Endothelial cell of umbilical vein (primary cell): ENCODE measurements around the gene SLC12A4. TPM values are rescaled to one million over a fixed set of nuclear protein-coding genes. Genes with fewer than 3 reads are reported as not detected.

Source experiments
- BruUV-seq: library from RNA; stranded (reverse); fragments of 400-500 nt; replicated peaks from 2 replicates; lab custom pipeline; 2021; lab: Mats Ljungman, UMichigan
- CTCF ChIA-PET: fragments of 300-600, 350-600 bp; sonication (Branson Sonifier 250); formaldehyde crosslinking; loops from one replicate; lab custom pipeline; 2021; ENCODE audit warnings: antibody characterized with exemption, inconsistent platforms; lab: Charles Lee
- POLR2A ChIA-PET: fragments of 300-600, 350-600 bp; sonication (Branson Sonifier 250); formaldehyde crosslinking; loops from one replicate; lab custom pipeline; 2021; ENCODE audit warnings: antibody characterized with exemption, inconsistent platforms; lab: Charles Lee
- DNase-seq: peaks from one replicate; pipeline ENCODE4 v3.0.0-alpha.2; 2011; ENCODE audit warnings: low read depth, low spot score
- FAIRE-seq: peaks from 2 replicates; lab custom pipeline; 2011; peaks lifted over from hg19 to GRCh38; lab: Jason Lieb, UNC
- H2AFZ ChIP-seq: 2 replicates; pipeline ENCODE4 v1.6.0; 2012; ENCODE audit warnings: low read depth, low read length, control low read depth, inconsistent platforms
- H3K27ac ChIP-seq: 2 replicates; pipeline ENCODE4 v1.5.1; 2011; ENCODE audit warnings: low read depth, mild to moderate bottlenecking, control low read depth, low read length, moderate library complexity; ENCODE audit not compliant: insufficient read depth
- H3K27me3 ChIP-seq, 2 experiments: 2 replicates each; pipeline versions ENCODE4 v1.6.0 to v1.6.1; 2011; ENCODE audit warnings: low read length in 2 of 2, mixed read lengths in 1 of 2; ENCODE audit not compliant: control insufficient read depth in 2 of 2, insufficient read depth in 2 of 2
- H3K36me3 ChIP-seq, 2 experiments: 2 replicates in 1 of 2; 3 replicates in 1 of 2; pipeline ENCODE4 v1.5.1; 2011; ENCODE audit warnings: low read length in 2 of 2, mild to moderate bottlenecking in 1 of 2, moderate library complexity in 1 of 2; ENCODE audit not compliant: control insufficient read depth in 2 of 2, insufficient read depth in 2 of 2; ENCODE audit errors: extremely low read depth in 1 of 2
- H3K4me1 ChIP-seq: 3 replicates; pipeline ENCODE4 v1.5.1; 2011; ENCODE audit warnings: mild to moderate bottlenecking, low read length; ENCODE audit not compliant: control insufficient read depth, insufficient read depth; ENCODE audit errors: extremely low read depth
- H3K4me2 ChIP-seq: 2 replicates; pipeline ENCODE4 v1.6.1; 2011; ENCODE audit warnings: low read length, control low read depth, mixed read lengths; ENCODE audit not compliant: insufficient read depth
- H3K4me3 ChIP-seq, 3 experiments: fragments of 200-600 bp in 1 of 3; sonication (generic), shearing (Covaris generic) in 1 of 3; replicated peaks in 1 of 3; 2 replicates each; pipeline ENCODE4 v1.5.1; 2011 to 2016; ENCODE audit warnings: control low read depth in 3 of 3, low read length in 3 of 3, mild to moderate bottlenecking in 2 of 3, inconsistent platforms in 1 of 3, low read depth in 1 of 3, moderate library complexity in 1 of 3; ENCODE audit not compliant: insufficient read depth in 1 of 3
- H3K79me2 ChIP-seq: 2 replicates; pipeline ENCODE4 v1.6.0; 2012; ENCODE audit warnings: low read length, inconsistent platforms; ENCODE audit not compliant: control insufficient read depth, insufficient read depth
- H3K9ac ChIP-seq: replicated peaks from 2 replicates; pipeline ENCODE3; 2011; ENCODE audit warnings: low read length, control low read depth; ENCODE audit not compliant: insufficient read depth; ENCODE audit errors: extremely low read depth
- H3K9me1 ChIP-seq: replicated peaks from 3 replicates; pipeline ENCODE4 v1.6.0; 2011; ENCODE audit warnings: mild to moderate bottlenecking, low read length; ENCODE audit not compliant: control insufficient read depth, insufficient read depth; ENCODE audit errors: extremely low read depth
- H3K9me3 ChIP-seq: replicated peaks from 2 replicates; pipeline ENCODE4 v1.5.1; 2012; ENCODE audit warnings: low read length, inconsistent platforms; ENCODE audit not compliant: control insufficient read depth, insufficient read depth
- H4K20me1 ChIP-seq: replicated peaks from 2 replicates; pipeline ENCODE3; 2011; ENCODE audit warnings: mild to moderate bottlenecking, low read length; ENCODE audit not compliant: control insufficient read depth, insufficient read depth; ENCODE audit errors: extremely low read depth
- EZH2 ChIP-seq: IDR thresholded peaks from 2 replicates; pipeline ENCODE4 v1.6.1; 2012; ENCODE audit warnings: borderline replicate concordance, low read depth, mild to moderate bottlenecking, moderate library complexity, low read length, inconsistent platforms; ENCODE audit not compliant: severe bottlenecking
- FOS ChIP-seq: IDR thresholded peaks from 2 replicates; pipeline ENCODE4 v1.6.1; 2011; ENCODE audit warnings: mild to moderate bottlenecking, low read length, moderate library complexity, borderline replicate concordance; ENCODE audit not compliant: insufficient read depth
- GATA2 ChIP-seq: IDR thresholded peaks from 2 replicates; pipeline ENCODE4 v1.7.0; 2011; ENCODE audit warnings: low read depth, mild to moderate bottlenecking, moderate library complexity, mixed read lengths, low read length; ENCODE audit not compliant: insufficient read length, insufficient read depth
- JUN ChIP-seq: IDR thresholded peaks from 2 replicates; pipeline ENCODE4 v1.6.1; 2011; ENCODE audit warnings: borderline replicate concordance, low read depth; ENCODE audit not compliant: insufficient read length, insufficient read depth
- MYC ChIP-seq: IDR thresholded peaks from one replicate; pipeline ENCODE4 v1.6.1; 2011; ENCODE audit warnings: mild to moderate bottlenecking, low read depth, low read length
- POLR2A ChIP-seq: IDR thresholded peaks from 2 replicates; pipeline ENCODE4 v1.6.1; 2012; ENCODE audit warnings: low read depth, mild to moderate bottlenecking, control low read depth, low read length
- POLR2AphosphoS5 ChIP-seq: IDR thresholded peaks from 2 replicates; pipeline ENCODE4 v1.6.1; 2012; ENCODE audit warnings: low read depth, mild to moderate bottlenecking, control low read depth, low read length, moderate library complexity; ENCODE audit not compliant: insufficient read depth
- dilution Hi-C: fragments of 300-500 bp; cut with MboI; formaldehyde crosslinking; loops from one replicate; pipeline ENCODE4 v1.15.0; 2019; ENCODE audit warnings: low sequenced_read_pairs; ENCODE audit not compliant: extremely low pct_ligation_motif_present
- intact Hi-C: fragments of 100-400 bp; cut with micrococcal nuclease; formaldehyde crosslinking; loops from one replicate; pipeline ENCODE4 v1.10.0; 2022
- polyA plus RNA-seq, 4 experiments: library from polyadenylated mRNA; depleted of rRNA in 3 of 4; stranded (reverse) in 3 of 4; unstranded in 1 of 4; fragments of >200 nt; gene quantifications; 2 replicates each; pipeline versions ENCODE4 v1.2.1 to v1.2.3, GENCODE V29; 2011 to 2012; ENCODE audit warnings: missing spikeins in 1 of 4
- total RNA-seq: library from RNA; stranded (reverse); gene quantifications from 2 replicates; pipeline ENCODE4 v1.2.3, GENCODE V29; 2021
- TF ChIP-seq, protein P1 (sequence below): IDR thresholded peaks from 2 replicates; pipeline ENCODE4 v1.6.1; 2011; ENCODE audit not compliant: insufficient read depth, insufficient read length
- TF ChIP-seq, protein P2 (sequence below), 2 donors: IDR thresholded peaks; 1 replicate in 1 of 2; 2 replicates in 1 of 2; pipeline ENCODE4 v1.5.1; 2011; ENCODE audit warnings: low read length in 2 of 2, mild to moderate bottlenecking in 2 of 2, moderate library complexity in 2 of 2, control low read depth in 1 of 2, inconsistent platforms in 1 of 2, low read depth in 1 of 2; ENCODE audit not compliant: insufficient read depth in 1 of 2; ENCODE audit errors: extremely low read depth in 1 of 2

SLC12A4 gene
- total and polyA plus RNA-seq, 2 donors (not counting 3 experiments of a cell fraction or from before 2014, with no cell fraction given): 110 to 114 TPM

DNA sequence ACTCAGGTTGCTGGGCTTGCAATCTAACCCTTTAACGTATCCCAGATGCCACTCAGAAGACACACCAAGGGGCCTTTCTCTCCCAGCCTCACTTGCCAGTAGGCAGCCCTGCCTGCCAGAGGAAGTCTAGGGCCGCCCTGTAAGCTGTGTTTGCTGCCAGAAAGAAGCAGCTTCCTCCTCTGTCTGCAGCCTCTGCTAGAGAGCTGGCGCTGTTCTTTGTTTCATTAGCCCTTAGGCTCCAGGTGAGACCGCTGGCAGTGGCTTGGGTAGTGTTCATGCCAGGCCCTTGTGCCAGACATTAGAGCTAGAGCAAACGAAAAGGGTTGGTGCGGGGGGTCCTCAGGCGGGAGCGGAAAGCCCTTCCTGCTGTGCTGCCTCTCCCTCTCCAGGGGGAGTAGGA, 45.7 kb downstream of the SLC12A4 start:
- BruUV-seq: no TSS peak
- Histone ChIP-seq H4K20me1 (no peaks in the 10 kb centered on the region), H3K4me1 (peaks cover 10% of the 10 kb centered on the region), H3K4me2 (no peak overlapping the region), H3K36me3 (peaks cover 0 to 26% of the 10 kb centered on the region in 2 experiments), H3K9me3 (no peaks in the 10 kb centered on the region), H3K4me3 (no peak overlapping the region), H3K27ac (no peak overlapping the region), H2AFZ (no peak overlapping the region), H3K27me3 (no peaks in the 10 kb centered on the region), H3K9me1 (no peaks in the 10 kb centered on the region), H3K79me2 (no peaks in the 10 kb centered on the region), H3K9ac (no peak overlapping the region)
- FAIRE-seq (no peak), DNase-seq (no peak)
- dilution Hi-C loops: loop anchor here (25.0 kb wide), 1 partner anchor 235 kb away; no protein-coding TSS in a partner anchor
- POLR2A ChIA-PET: no interaction called here
- CTCF ChIA-PET: interaction anchor here (0.7 to 1.6 kb wide), 3 partner anchors 39 to 106 kb away, joined by 3 to 8 read pairs (median 3); partner anchors contain the start of gene NRN1L
- no peak for TF ChIP-seq FOS
- TF ChIP-seq MYC: no peak
- TF ChIP-seq EZH2: no peak
- no peak for TF ChIP-seq JUN
- TF ChIP-seq, protein P1, sequence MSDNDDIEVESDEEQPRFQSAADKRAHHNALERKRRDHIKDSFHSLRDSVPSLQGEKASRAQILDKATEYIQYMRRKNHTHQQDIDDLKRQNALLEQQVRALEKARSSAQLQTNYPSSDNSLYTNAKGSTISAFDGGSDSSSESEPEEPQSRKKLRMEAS: no peak
- TF ChIP-seq POLR2AphosphoS5: no peak
- TF ChIP-seq POLR2A: no peak
- TF ChIP-seq, protein P2, sequence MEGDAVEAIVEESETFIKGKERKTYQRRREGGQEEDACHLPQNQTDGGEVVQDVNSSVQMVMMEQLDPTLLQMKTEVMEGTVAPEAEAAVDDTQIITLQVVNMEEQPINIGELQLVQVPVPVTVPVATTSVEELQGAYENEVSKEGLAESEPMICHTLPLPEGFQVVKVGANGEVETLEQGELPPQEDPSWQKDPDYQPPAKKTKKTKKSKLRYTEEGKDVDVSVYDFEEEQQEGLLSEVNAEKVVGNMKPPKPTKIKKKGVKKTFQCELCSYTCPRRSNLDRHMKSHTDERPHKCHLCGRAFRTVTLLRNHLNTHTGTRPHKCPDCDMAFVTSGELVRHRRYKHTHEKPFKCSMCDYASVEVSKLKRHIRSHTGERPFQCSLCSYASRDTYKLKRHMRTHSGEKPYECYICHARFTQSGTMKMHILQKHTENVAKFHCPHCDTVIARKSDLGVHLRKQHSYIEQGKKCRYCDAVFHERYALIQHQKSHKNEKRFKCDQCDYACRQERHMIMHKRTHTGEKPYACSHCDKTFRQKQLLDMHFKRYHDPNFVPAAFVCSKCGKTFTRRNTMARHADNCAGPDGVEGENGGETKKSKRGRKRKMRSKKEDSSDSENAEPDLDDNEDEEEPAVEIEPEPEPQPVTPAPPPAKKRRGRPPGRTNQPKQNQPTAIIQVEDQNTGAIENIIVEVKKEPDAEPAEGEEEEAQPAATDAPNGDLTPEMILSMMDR (IDR thresholded peaks at IDR 0.05; ENCODE audit: extremely low read depth in 1 of 2, insufficient read depth in 1 of 2, low read depth in 1 of 2, low read length in 2 of 2): no peak
- TF ChIP-seq GATA2: no peak
- intact Hi-C loops: loop anchor here (10.0 kb wide), 1 partner anchor 398 kb away; the partner anchor contains the start of gene RIPOR1
